PC-9 (cell line): ENCODE data around the gene RC3H2. TPM values are rescaled to one million over a fixed set of nuclear protein-coding genes. Genes with fewer than 3 reads are reported as not detected.

Experiments used
- BruUV-seq: library from RNA; stranded (reverse); fragments of 400-500 nt; replicated peaks from 2 replicates; lab custom pipeline; 2021; lab: Mats Ljungman, UMichigan
- CTCF ChIA-PET: fragments of 300-600 bp; sonication (Branson Sonifier 250); formaldehyde crosslinking; loops from one replicate; lab custom pipeline; 2022; ENCODE audit warnings: antibody characterized with exemption; lab: Charles Lee
- POLR2A ChIA-PET: fragments of 300-600 bp; sonication (Branson Sonifier 250); formaldehyde crosslinking; loops from one replicate; lab custom pipeline; 2022; ENCODE audit warnings: antibody characterized with exemption; ENCODE audit not compliant: unreplicated experiment; lab: Charles Lee
- DNase-seq, 2 experiments: peaks; one replicate each; pipeline versions ENCODE4 v3.0.0 to v3.0.0-alpha.2; 2015 to 2022; ENCODE audit warnings: mixed read lengths in 1 of 2
- H2AFZ ChIP-seq: fragments of 200-600 bp; sonication (generic); 2 replicates; pipeline ENCODE4 v1.8.1; 2017; ENCODE audit warnings: antibody characterized with exemption
- H3F3A ChIP-seq: fragments of 200-600 bp; sonication (generic); 2 replicates; pipeline ENCODE4 v1.8.1; 2017; ENCODE audit warnings: antibody characterized with exemption, mild to moderate bottlenecking, low read depth; ENCODE audit not compliant: insufficient read depth
- H3K27ac ChIP-seq: fragments of 200-600 bp; sonication (generic); 2 replicates; pipeline ENCODE4 v1.6.1; 2016; ENCODE audit warnings: mixed run types
- H3K27me3 ChIP-seq: fragments of 200-600 bp; sonication (generic); 2 replicates; pipeline ENCODE4 v1.6.1; 2016; ENCODE audit warnings: low read depth, mixed run types; ENCODE audit not compliant: insufficient read depth
- H3K36me3 ChIP-seq: fragments of 200-600 bp; sonication (generic); 2 replicates; pipeline ENCODE4 v1.6.1; 2016; ENCODE audit warnings: low read depth, mixed run types
- H3K4me1 ChIP-seq: fragments of 200-600 bp; sonication (generic); replicated peaks from 2 replicates; pipeline ENCODE4 v1.6.1; 2016; ENCODE audit warnings: mixed run types; ENCODE audit not compliant: insufficient read depth
- H3K4me2 ChIP-seq: fragments of 200-600 bp; sonication (generic); 2 replicates; pipeline ENCODE4 v1.6.1; 2017; ENCODE audit warnings: mixed run types
- H3K4me3 ChIP-seq: fragments of 200-600 bp; sonication (generic); 2 replicates; pipeline ENCODE4 v1.6.1; 2016; ENCODE audit warnings: mixed run types
- H3K79me2 ChIP-seq: fragments of 200-600 bp; sonication (generic); 2 replicates; pipeline ENCODE4 v1.6.1; 2017; ENCODE audit warnings: low read depth, mixed run types
- H3K9me2 ChIP-seq: fragments of 200-600 bp; sonication (generic); 2 replicates; pipeline ENCODE4 v1.8.1; 2017; ENCODE audit warnings: mild to moderate bottlenecking; ENCODE audit not compliant: insufficient read depth
- H3K9me3 ChIP-seq: fragments of 200-600 bp; sonication (generic); 2 replicates; pipeline ENCODE4 v1.8.1; 2016; ENCODE audit warnings: low read depth; ENCODE audit not compliant: insufficient read depth
- H4K20me1 ChIP-seq: fragments of 200-600 bp; sonication (generic); 2 replicates; pipeline ENCODE4 v1.8.1; 2017; ENCODE audit not compliant: insufficient read depth
- EZH2 ChIP-seq: fragments of 200-600 bp; sonication (generic); IDR thresholded peaks from 2 replicates; pipeline ENCODE4 v1.8.0; 2017; ENCODE audit warnings: antibody characterized with exemption, low read depth
- intact Hi-C: fragments of 100-400 bp; cut with micrococcal nuclease; formaldehyde crosslinking; loops from one replicate; pipeline ENCODE4 v1.10.0; 2022; ENCODE audit not compliant: unreplicated experiment
- total RNA-seq: library from RNA; stranded (reverse); gene quantifications from 2 replicates; pipeline ENCODE4 v1.2.3, GENCODE V29; 2021
- TF ChIP-seq, protein P1 (sequence below): fragments of 200-600 bp; sonication (generic); conservative IDR thresholded peaks from 2 replicates; pipeline ENCODE4 v1.6.1; 2017; ENCODE audit warnings: mixed run types, antibody characterized with exemption, mild to moderate bottlenecking, moderate library complexity

The RC3H2 gene
- total RNA-seq, 1 experiment from 2014 or later: 58.8 TPM

DNA sequence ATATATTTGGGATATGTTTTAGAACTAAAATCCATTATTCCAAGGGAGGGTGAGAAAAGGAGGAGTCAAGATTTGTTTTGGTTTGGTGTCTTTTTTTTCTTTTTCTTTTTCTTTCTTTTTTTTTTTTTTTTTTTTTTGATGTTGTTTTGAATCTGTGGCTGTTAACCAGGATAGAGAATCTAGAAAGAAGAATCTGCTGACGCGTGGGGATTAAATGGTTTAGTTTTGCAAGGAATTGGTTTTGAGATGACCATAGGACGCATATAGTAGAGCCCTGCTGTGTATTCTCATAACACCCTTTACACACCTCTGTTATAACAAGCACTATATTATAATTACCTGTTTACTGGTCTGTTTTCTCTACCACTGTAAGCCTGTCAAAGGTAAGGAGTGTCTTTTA, 45.1 kb upstream of the RC3H2 start:
- peaks cover 20% of the 10 kb centered on the region for H3K36me3 ChIP-seq
- no peaks in the 10 kb centered on the region for H3K9me3 ChIP-seq
- H3K27ac ChIP-seq: no peak overlapping the region
- H3K4me2 ChIP-seq: no peak overlapping the region
- H3K9me2 ChIP-seq: no peaks in the 10 kb centered on the region
- H3K79me2 ChIP-seq: peaks cover 97% of the 10 kb centered on the region
- DNase-seq: no peak
- peaks cover 45% of the 10 kb centered on the region for H3K4me1 ChIP-seq
- no peaks in the 10 kb centered on the region for H3K27me3 ChIP-seq
- no peak overlapping the region for H3K4me3 ChIP-seq
- no TSS peak for BruUV-seq
- H4K20me1 ChIP-seq: peaks cover 67% of the 10 kb centered on the region
- ChIA-PET POLR2A (interaction anchor here (0.6 kb wide), 1 partner anchor 306 kb away, joined by 4 read pairs; no protein-coding TSS in a partner anchor), CTCF (no interaction called here)
- TF ChIP-seq, protein P1, sequence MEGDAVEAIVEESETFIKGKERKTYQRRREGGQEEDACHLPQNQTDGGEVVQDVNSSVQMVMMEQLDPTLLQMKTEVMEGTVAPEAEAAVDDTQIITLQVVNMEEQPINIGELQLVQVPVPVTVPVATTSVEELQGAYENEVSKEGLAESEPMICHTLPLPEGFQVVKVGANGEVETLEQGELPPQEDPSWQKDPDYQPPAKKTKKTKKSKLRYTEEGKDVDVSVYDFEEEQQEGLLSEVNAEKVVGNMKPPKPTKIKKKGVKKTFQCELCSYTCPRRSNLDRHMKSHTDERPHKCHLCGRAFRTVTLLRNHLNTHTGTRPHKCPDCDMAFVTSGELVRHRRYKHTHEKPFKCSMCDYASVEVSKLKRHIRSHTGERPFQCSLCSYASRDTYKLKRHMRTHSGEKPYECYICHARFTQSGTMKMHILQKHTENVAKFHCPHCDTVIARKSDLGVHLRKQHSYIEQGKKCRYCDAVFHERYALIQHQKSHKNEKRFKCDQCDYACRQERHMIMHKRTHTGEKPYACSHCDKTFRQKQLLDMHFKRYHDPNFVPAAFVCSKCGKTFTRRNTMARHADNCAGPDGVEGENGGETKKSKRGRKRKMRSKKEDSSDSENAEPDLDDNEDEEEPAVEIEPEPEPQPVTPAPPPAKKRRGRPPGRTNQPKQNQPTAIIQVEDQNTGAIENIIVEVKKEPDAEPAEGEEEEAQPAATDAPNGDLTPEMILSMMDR: no peak
- no peak for TF ChIP-seq EZH2
- intact Hi-C loops: no loop called here
- H2AFZ ChIP-seq: no peak overlapping the region
- H3F3A ChIP-seq: peaks cover 26% of the 10 kb centered on the region

DNA sequence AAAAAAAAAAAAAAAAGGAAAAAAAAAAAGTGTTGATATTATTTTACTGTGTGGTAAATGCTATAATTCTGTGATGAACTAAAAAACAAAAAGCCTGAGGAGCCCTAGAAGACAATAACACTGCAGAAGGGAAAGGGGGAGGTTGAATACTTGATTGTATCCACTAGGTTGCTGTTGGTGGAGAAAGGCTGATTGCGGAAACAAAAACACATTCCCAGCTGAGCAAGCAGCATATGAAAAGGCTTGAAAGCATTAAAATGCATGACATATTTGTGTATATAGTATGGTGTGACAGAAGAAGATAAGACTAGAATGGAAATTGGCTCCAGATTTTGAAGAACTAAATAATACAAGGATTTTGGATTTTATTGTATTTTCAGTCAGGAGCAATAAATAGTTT, 44.5 kb upstream of the RC3H2 start:
- Histone ChIP-seq H3K27ac (no peak overlapping the region), H4K20me1 (peaks cover 66% of the 10 kb centered on the region), H3K9me3 (no peaks in the 10 kb centered on the region), H3K9me2 (no peaks in the 10 kb centered on the region), H2AFZ (no peak overlapping the region), H3K4me3 (no peak overlapping the region), H3K4me1 (peaks cover 45% of the 10 kb centered on the region), H3F3A (peaks cover 24% of the 10 kb centered on the region), H3K27me3 (no peaks in the 10 kb centered on the region), H3K79me2 (peaks cover 97% of the 10 kb centered on the region), H3K4me2 (no peak overlapping the region), H3K36me3 (peaks cover 20% of the 10 kb centered on the region)
- DNase-seq: no peak
- intact Hi-C loops: no loop called here
- no TSS peak for BruUV-seq
- CTCF ChIA-PET: no interaction called here
- POLR2A ChIA-PET: interaction anchor here (0.6 kb wide), 1 partner anchor 20 kb away, joined by 4 read pairs; no protein-coding TSS in a partner anchor
- TF ChIP-seq, protein P1: no peak
- TF ChIP-seq EZH2: no peak

DNA sequence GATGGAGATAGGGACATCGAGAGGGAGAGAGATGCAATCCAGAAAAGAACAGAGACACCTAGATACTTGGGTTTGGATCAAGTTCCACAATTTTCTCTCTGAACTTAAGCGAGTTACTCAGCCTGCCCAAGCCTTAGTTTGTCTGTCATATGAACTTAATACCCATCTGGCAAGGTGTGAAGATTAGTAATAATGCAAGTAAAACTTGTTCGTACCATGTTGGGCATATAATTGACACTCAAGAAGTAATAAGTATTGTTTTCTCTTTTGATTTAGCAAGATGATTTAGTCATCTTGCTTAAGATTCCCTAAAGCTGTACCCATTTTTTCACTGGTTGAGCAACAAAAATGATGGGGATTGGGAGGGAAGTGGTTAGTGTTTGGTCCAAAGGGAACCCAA, 43.2 kb upstream of the RC3H2 start:
- Histone ChIP-seq H4K20me1 (peaks cover 68% of the 10 kb centered on the region), H3K79me2 (peaks cover 99% of the 10 kb centered on the region), H3F3A (peaks cover 11% of the 10 kb centered on the region; the same call in 1 of the 2 replicates), H3K27me3 (no peaks in the 10 kb centered on the region), H3K9me2 (no peaks in the 10 kb centered on the region), H3K27ac (no peak overlapping the region), H3K4me2 (no peak overlapping the region), H3K9me3 (no peaks in the 10 kb centered on the region), H3K36me3 (peaks cover 20% of the 10 kb centered on the region), H2AFZ (no peak overlapping the region), H3K4me3 (no peak overlapping the region), H3K4me1 (peaks cover 31% of the 10 kb centered on the region)
- BruUV-seq: no TSS peak
- ChIA-PET CTCF (interaction anchor here (0.6 kb wide), 1 partner anchor 20 kb away, joined by 4 read pairs; no protein-coding TSS in a partner anchor), POLR2A (interaction anchor here (0.6 kb wide), 2 partner anchors 17 to 1184 kb away, joined by 3 to 5 read pairs; partner anchors contain the start of gene ZBTB26)
- no peak for DNase-seq
- intact Hi-C loops: no loop called here
- TF ChIP-seq, protein P1: no peak
- TF ChIP-seq EZH2: no peak
